Psoas muscle (tissue), 8 donors: ENCODE data around the gene EIF4EBP3. TPM values are rescaled to one million over a fixed set of nuclear protein-coding genes. Genes with fewer than 3 reads are reported as not detected.

Source experiments
- ATAC-seq, 4 donors: fragments of 200-7000 bp; cut with Tn5 transposase; one replicate each; pipeline ENCODE4 v1.9.1; 2020; ENCODE audit warnings: moderate library complexity in 3 of 4, mild to moderate bottlenecking in 2 of 4
- DNase-seq, 2 donors: peaks; one replicate each; pipeline ENCODE4 v3.0.0-alpha.2; 2020
- H3K27ac ChIP-seq: fragments of 200-600 bp; one replicate; pipeline ENCODE4 v1.8.0; 2022
- H3K27me3 ChIP-seq, 3 donors: fragments of 200-600 bp in 1 of 3; one replicate each; pipeline versions ENCODE4 v1.6.1 to v1.8.0; 2013 to 2022; ENCODE audit warnings: low read length in 2 of 3, mild to moderate bottlenecking in 2 of 3, moderate library complexity in 1 of 3; ENCODE audit not compliant: insufficient read depth in 3 of 3
- H3K36me3 ChIP-seq, 2 donors: fragments of 200-600 bp in 1 of 2; one replicate each; pipeline versions ENCODE4 v1.6.1 to v1.8.0; 2013 to 2022; ENCODE audit warnings: low read depth in 1 of 2, mild to moderate bottlenecking in 1 of 2, moderate library complexity in 1 of 2; ENCODE audit not compliant: insufficient read depth in 1 of 2
- H3K4me1 ChIP-seq: fragments of 200-600 bp; one replicate; pipeline ENCODE4 v1.8.0; 2022
- H3K4me3 ChIP-seq: fragments of 200-600 bp; one replicate; pipeline ENCODE4 v1.8.0; 2022; ENCODE audit warnings: mild to moderate bottlenecking
- H3K9me3 ChIP-seq: fragments of 200-600 bp; one replicate; pipeline ENCODE4 v1.8.0; 2022
- WGBS, 3 donors: extraction: QIAGEN DNeasy Blood & Tissue Kit; methylation state at CpG; one replicate each; pipeline versions ENCODE4 v1.1.6 to v1.1.7; 2013; 5-methylcytosine and 5-hydroxymethylcytosine counted together
- intact Hi-C, 2 donors: fragments of 100-400 bp; cut with DNase I; formaldehyde crosslinking; loops; one replicate each; pipeline versions ENCODE4 v1.11.0 to v1.14.2; 2022
- polyA plus RNA-seq, 3 donors: library from polyadenylated mRNA; stranded (reverse); fragments of 200-250 nt; gene quantifications; one replicate each; pipeline ENCODE4 v1.2.3, GENCODE V29; 2013
- total RNA-seq, 4 donors: library from RNA; stranded (reverse); fragmentation: NEBNext Ultra II Directional in 2 of 4; extraction: Animal tissue kit (Norgen Biotek cat#: 25700) in 2 of 4; gene quantifications; one replicate each; pipeline versions ENCODE4 v1.2.1 to v1.2.4, GENCODE V29; 2021 to 2023
- TF ChIP-seq, protein P1 (sequence below): fragments of 200-600 bp; IDR thresholded peaks from one replicate; pipeline ENCODE4 v1.8.0; 2022; ENCODE audit warnings: antibody characterized with exemption
- donor health status: healthy with polysubstance abuse.
- donor health status: DM: no; HTN: no; CAD: no; lungs with moderate emphysema.
- donor health status: Bipolar disorder and iron deficiency.
- donor health status: healthy.
- donor health status: DM: yes; HTN: yes; CAD: no.
- donor health status: DM: no; HTN: no; CAD: no.
- donor health status: DM: no; HTN: no; CAD: no.
- donor health status: DM: yes; HTN: yes; CAD: no.

The EIF4EBP3 gene
- total and polyA plus RNA-seq, 7 donors = 31.7 to 116 (median 44.8) TPM

- no peaks in the 10 kb centered on the region for H3K4me1 ChIP-seq
- intact Hi-C loops = no loop called here
- no peaks in the 10 kb centered on the region for H3K27me3 ChIP-seq
- ATAC-seq = no peak
- peaks cover 12 to 100% of the 10 kb centered on the region in 2 donors for H3K36me3 ChIP-seq
- H3K27ac ChIP-seq = no peak overlapping the region
- TF ChIP-seq, protein P1, sequence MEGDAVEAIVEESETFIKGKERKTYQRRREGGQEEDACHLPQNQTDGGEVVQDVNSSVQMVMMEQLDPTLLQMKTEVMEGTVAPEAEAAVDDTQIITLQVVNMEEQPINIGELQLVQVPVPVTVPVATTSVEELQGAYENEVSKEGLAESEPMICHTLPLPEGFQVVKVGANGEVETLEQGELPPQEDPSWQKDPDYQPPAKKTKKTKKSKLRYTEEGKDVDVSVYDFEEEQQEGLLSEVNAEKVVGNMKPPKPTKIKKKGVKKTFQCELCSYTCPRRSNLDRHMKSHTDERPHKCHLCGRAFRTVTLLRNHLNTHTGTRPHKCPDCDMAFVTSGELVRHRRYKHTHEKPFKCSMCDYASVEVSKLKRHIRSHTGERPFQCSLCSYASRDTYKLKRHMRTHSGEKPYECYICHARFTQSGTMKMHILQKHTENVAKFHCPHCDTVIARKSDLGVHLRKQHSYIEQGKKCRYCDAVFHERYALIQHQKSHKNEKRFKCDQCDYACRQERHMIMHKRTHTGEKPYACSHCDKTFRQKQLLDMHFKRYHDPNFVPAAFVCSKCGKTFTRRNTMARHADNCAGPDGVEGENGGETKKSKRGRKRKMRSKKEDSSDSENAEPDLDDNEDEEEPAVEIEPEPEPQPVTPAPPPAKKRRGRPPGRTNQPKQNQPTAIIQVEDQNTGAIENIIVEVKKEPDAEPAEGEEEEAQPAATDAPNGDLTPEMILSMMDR = no peak
- no peak overlapping the region for H3K4me3 ChIP-seq
- no peaks in the 10 kb centered on the region for H3K9me3 ChIP-seq
- no peak for DNase-seq
- 62 to 64% (median 63%) methylated on average over 4 of the region's 4 CpGs for whole genome bisulfite sequencing, 3 donors
These were observed 37.6 kb upstream of the EIF4EBP3 start for GRCh38 chr5:140509898-140510297.

DNA sequence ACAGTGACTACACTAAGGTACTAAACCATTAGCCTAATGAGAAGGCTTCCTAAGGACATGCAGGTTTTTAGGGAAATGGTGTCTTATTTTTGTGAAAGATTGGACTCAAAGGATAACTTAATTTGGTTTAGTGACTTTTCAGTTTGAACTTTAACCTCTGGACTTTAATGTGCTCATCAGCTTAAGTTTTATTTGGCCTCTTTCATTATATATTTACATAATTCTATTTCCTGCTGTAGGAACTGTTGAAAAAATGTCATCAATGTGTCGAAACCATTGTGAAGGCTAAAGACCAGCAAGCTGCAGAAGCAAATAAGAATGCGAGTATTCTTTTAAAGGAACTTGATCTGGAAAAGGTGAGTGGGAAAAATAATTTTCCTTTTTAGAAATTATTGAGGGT lies 34.3 kb upstream of the EIF4EBP3 start:
- TF ChIP-seq, protein P1 = no peak
- no peaks in the 10 kb centered on the region for H3K27me3 ChIP-seq
- intact Hi-C loops = no loop called here
- no peak overlapping the region for H3K4me3 ChIP-seq
- no peaks in the 10 kb centered on the region for H3K9me3 ChIP-seq
- WGBS, 3 donors = 97 to 100% (median 99%) methylated on average over 2 of the region's 2 CpGs
- no peak overlapping the region for H3K27ac ChIP-seq
- no peak for ATAC-seq
- H3K4me1 ChIP-seq = no peaks in the 10 kb centered on the region
- H3K36me3 ChIP-seq = peaks cover 9 to 80% of the 10 kb centered on the region in 2 donors
- no peak for DNase-seq

DNA sequence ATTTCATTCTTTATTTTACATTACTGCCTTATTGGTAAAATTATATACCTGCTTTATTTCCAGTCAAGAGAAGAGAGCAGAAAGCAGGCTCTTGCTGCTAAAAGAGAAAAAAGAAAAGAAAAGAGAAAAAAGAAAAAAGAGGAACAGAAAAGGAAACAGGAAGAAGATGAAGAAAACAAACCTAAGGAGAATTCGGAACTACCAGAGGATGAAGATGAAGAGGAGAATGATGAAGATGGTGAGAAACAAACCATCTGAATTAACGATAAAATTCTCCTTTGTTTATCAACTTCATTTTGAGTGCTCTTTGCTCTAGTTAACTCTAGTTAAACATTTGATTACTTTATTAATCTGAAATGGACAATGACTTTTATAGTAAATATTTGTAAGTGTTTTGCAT lies 23.5 kb upstream of the EIF4EBP3 start:
- Histone ChIP-seq H3K27me3 (no peaks in the 10 kb centered on the region), H3K27ac (no peak overlapping the region), H3K36me3 (peaks cover 3 to 81% of the 10 kb centered on the region in 2 donors), H3K4me3 (no peak overlapping the region), H3K9me3 (no peaks in the 10 kb centered on the region), H3K4me1 (no peaks in the 10 kb centered on the region)
- intact Hi-C loops = no loop called here
- TF ChIP-seq, protein P1 = no peak
- DNase-seq (no peak), ATAC-seq (no peak)
- 91 to 98% (median 95%) methylated on average over 2 of the region's 2 CpGs for WGBS, 3 donors

DNA sequence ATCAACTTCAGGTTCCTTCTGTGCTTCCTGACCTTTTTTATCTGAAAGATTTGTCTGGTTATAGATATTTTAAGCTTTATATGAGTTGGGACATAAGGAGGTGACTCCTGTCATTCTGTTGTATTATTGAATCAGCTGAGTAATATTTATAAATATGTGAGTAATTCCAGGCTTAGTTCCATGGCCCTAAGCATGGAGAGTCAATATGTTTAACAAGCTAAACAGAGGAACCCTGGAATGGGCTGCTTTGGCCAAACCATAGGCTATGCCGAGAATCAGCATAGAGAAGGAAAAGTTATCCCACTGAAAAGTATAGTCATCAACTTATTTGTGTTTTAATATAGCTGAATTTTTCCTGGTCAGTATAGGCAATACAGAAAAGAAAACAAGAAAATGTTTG lies 7.2 kb upstream of the EIF4EBP3 start:
- DNase-seq (no peak), ATAC-seq (no peak)
- Histone ChIP-seq H3K36me3 (peaks cover 12 to 99% of the 10 kb centered on the region in 2 donors), H3K9me3 (no peaks in the 10 kb centered on the region), H3K4me3 (no peak overlapping the region), H3K27ac (no peak overlapping the region), H3K4me1 (no peaks in the 10 kb centered on the region), H3K27me3 (no peaks in the 10 kb centered on the region)
- TF ChIP-seq, protein P1 = no peak
- 84 to 95% (median 86%) methylated on average over 1 of the region's 1 CpG for WGBS, 3 donors
- intact Hi-C loops = no loop called here

GRCh38 chr5:140542972-140543371 lies 4.5 kb upstream of the EIF4EBP3 start:
- H3K36me3 ChIP-seq = peaks cover 9 to 80% of the 10 kb centered on the region in 2 donors
- H3K9me3 ChIP-seq = no peaks in the 10 kb centered on the region
- no peaks in the 10 kb centered on the region for H3K27me3 ChIP-seq
- DNase-seq = no peak
- H3K27ac ChIP-seq = no peak overlapping the region
- ATAC-seq = no peak
- peaks cover 16% of the 10 kb centered on the region for H3K4me1 ChIP-seq
- intact Hi-C loops = no loop called here
- H3K4me3 ChIP-seq = no peak overlapping the region
- TF ChIP-seq, protein P1 = no peak
- WGBS, 3 donors = 91 to 98% (median 97%) methylated on average over 4 to 5 of the region's 5 CpGs
